ENCODE measurements around the gene ELAVL3.
A peak's percentile ranks its signal among the peaks of the same experiment; 100 is the strongest.

ELAVL3 gene

GRCh38 chr19:11480715-11481533 lies at the start of gene ELAVL3:
Gene ELAVL3 (minus strand): TSS chr19:11481046. CDS start chr19:11480608, 438 bp downstream.
- peak; percentile 58 for DNase-seq

- DNase-seq = peak; percentile 86
Observed at GRCh38 chr19:11530432-11530831, 49.6 kb upstream of the ELAVL3 start.

DNA sequence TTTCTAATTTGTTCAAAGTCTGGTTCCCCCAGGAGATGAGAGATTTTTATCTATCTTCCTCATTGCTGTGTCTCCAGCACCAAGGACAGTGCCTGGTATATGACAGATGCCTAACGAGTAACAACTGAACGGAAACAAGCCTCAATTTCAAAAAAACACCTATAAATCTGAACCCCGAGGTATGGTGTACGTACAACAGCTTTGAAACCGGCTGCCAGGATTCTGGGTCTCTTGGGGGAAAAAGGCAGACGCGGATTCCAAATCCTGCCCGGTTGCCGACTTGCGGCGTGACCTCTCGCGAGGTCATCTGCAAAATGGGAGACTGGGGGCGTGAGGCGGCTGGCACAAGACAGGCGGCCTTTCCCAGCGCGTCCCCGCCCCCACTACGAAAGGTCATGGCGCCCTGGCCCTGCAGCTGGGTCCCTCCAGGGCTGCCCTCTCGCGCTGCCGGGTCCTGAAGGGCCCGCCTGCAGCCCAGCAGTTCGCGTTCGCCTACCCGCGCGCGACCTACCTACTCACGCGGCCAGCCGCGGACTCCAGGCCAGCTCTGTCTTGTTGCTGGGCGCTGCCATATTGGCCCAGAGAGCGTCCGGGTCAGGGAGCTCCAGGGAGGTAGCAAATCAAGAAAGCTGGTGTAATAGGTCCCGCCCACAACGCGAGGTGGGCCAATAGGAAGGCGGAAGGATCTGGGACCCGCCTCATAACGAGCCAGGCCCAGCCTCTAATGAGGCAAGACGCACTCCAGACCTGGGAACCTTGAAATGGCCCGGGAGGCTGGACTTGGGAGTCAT lies 47.9 kb upstream of the ELAVL3 start, which contains the start of gene ECSIT:
TSS of gene ECSIT (minus strand) at position 584 of the 791 bp plus-strand sequence. CDS start 9,964 bp downstream, outside the sequence.
- DNase-seq = peak; percentile 98

DNA sequence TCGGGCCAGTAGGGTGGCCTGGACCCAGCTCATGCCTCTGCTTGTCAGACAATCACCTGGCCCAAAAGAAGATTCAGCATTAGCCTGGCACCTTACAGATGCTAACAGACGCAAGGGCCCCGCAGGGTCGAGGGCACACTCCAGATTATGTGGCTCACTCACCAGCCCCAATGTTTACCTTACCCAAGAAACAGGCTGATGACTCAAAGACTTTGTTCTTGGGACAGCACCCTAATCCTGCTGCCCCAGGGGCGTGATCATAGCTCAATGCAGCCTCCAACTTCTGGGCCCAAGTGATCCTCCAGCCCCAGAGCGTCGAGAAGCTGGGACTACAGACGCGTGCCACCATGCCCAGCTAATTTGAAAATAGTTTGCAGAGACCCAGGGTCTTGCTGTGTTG lies 38.3 kb upstream of the ELAVL3 start:
- no peak for DNase-seq

DNA sequence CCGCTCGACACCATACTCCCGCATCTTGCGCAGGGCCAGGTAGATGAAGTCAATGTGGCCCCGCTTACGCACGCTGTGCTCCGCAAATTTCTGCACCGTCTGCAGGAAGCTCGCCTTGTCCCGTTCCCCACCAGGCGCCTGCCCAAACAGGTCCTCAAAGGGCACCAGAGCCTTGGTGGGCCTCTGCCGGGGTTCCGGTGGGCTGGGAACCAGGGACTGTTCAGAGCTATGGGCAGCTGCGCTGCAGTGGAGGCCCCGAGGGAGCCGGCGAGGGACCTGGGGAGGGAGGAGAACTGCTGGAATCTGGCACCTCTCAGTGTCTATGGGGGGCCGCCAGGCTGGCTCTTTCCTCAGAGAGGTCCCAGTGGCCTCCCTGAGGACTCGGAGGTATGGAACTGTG lies 33.1 kb upstream of the ELAVL3 start:
- DNase-seq = no peak

DNA sequence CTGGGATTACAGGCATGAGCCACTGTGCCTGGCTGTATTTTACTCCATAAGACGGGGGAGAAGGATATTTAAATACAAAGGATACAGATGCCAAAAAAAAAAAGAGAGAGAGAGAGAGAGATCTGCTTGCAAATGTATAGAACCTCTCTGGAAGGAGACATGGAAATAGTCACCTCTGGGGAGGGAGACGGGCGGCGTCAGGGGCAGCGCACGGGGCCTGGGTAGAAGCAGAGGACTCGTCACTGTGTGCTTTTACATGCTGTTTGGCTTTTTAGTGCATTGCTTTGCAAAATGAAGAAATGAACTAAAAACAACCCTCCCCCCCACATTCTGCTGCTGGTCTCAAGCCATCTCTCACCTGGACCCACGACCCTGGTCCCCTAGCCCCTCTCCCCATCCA lies 29.6 kb upstream of the ELAVL3 start:
- no peak for DNase-seq

GRCh38 chr19:11507370-11508078 lies 26.7 kb upstream of the ELAVL3 start:
- no peak for DNase-seq

DNA sequence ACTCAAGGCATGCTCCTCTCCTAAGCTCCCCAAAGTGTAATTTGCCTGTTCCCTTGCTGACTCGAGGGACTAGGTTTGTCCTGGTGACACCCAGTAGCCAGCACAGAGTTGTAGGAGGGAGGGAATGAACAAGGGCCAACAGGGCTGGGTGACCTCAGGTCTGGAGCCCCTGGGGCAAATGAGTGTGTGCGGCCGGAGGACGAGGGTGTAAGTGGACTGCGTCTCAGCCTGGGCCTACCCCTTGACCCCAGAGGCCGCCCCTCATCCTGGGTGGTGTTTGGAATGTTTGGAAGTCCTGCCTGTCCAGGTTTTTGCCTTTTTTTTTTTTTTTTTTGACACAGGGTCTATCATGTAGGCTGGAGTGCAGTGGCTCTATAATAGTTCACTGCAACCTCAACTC lies 26.1 kb upstream of the ELAVL3 start:
- no peak for DNase-seq

DNA sequence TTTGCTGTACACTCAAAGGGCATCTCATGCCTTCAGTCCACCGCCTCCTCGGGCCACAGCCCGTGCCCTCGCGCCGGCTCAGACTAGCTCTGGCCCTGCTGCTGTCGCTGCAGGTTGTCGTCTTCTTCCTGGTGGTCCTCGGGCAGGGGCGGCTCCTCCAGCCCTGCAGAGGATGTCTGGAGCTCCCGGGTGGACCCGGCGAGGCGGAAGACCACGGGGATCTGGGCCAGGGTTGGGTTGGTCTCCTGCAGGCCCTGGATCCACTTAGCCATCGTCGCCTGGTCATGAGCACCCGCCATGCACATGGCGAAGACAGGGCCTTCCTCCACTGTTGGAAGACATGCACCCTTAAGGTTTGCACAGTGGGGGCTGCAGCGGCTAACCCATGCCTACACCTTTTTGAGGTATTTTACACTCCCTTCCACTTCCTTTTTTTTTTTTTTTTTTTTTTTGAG lies 25.3 kb upstream of the ELAVL3 start:
- no peak for DNase-seq

- peak; percentile 96 for DNase-seq
Observed at GRCh38 chr19:11505504-11506100, 24.8 kb upstream of the ELAVL3 start, which contains the start of gene ZNF653. Gene ZNF653 (minus strand): TSS chr19:11505839. CDS start chr19:11505786, 53 bp downstream.

GRCh38 chr19:11505032-11505503 lies 24.2 kb upstream of the ELAVL3 start:
- DNase-seq = peak; percentile 93

DNA sequence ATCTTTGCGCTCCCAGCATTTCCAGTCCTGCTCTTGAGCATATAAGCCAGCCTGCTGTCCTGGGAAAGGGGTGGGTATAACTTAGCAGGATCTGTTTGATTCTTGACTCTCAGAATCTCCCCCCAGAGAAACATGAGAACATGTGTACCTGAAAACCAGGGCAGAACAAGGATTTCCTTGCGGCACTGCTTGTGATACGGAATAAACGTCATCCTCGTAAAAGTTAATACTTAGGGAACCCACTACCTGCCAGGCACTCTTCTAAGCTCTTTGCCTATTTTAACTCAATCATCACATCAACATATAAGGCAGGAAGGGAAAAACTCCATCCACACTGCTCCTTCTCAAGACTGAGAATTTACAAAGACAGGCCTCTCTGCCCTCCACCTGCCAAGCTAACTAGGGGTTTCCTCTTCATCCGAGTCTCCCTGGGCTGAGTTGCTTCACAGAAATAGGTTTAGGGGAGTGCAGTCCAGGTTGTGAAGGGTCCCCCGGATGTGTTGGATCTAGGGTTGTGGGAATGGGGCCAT lies 23.7 kb upstream of the ELAVL3 start:
- DNase-seq = no peak

DNA sequence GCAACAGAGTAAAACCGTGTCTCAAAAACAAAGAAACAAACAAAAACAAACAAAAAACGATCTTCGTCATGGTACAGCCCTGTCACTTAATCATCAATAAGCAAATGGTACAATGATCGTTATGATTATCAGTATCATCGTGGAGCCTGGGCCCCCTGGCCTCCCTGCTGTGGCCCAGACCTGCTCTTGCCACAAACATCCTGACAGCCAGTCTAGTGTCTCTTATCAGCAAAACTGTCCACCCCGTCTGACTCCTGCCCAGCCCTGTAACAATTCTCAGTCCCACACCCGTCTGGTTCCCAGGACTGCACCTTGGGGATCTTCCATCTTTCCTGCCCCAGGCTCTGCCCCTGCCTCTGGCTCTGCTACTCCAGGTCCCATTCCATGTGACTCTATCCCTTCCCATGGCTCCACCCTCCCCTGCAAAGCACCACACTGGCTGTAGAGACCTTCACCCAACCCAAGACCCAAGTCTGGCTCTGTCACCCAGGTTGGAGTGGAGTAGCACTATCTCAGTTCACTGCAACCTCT lies 19.1 kb upstream of the ELAVL3 start:
- DNase-seq = no peak

- DNase-seq = no peak
Observed at GRCh38 chr19:11499220-11499726, 18.4 kb upstream of the ELAVL3 start.

DNA sequence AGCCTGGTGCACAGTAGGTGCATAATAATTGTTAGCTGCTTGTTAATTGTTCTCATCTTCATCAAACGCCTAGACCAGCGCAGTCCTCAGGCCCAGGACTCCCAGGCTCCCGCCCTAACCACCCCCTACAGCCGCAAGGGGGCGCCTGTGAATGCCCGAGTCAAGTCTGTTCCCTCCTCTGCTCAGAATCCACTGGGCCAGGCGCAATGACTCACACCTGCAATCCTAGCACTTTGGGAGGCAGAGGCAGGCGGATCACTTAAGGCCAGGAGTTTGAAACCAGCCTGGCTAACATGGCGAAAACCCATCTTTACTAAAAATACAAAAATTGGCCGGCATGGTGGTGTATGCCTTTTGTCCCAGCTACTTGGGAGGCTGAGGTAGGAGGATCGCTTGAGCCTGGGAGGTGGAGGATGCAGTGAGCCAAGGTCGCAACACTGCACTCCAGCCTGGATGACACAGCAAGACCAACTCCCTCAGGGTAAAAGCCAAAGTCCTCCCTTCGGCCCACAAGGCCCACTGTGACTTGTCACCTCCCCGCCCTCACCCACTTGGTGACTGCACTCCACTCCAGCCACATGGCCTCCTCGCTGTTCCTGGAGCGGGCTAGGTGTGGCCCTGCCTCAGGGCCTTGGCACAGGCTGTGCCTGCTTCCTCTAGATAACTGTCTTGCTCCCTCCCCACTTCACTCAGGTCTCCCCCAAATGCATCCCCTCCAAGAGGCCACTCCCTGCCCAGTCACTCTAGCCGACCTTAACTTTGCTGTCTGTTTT lies 15.7 kb upstream of the ELAVL3 start:
- peak; percentile 17 for DNase-seq

DNA sequence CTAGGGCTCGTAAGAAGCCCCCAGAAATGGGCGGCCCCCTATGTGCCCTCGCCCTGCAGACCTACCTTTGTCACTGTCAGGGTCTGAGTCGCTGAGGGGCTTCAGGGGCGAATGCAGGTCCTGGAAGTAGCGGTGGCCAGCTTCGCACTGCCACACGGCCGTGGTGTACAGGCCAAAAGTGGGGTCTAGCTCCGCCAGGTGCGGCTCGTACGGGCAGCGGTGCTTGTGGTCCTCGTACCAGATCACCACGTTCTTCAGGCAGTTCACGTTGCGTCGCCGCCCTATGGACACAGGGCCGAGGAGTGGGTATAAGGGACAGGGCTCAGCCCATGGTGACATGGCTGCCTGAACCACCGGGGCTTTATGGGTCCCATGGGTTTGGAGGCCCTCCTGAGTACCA lies 15.0 kb upstream of the ELAVL3 start:
- no peak for DNase-seq

DNA sequence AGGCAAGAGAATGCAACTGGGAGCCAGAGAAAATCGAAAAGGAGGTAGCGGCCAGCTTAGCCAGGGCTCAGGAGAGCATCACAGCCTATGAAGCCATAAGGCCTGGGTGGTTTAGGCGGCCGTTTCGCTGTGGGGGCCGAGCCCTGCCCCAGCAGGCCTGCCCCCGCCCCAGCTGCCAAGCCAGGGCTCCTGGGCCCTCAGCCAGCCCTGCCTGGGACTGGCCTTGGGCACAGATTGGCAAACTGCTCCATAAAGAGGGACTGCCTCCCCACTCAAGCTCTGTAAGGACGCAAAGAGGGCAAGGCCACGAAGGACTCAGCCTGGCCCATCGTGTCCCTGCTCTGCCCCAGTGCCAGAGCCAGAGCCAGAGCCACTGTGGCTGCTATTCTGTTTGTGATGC lies 14.6 kb upstream of the ELAVL3 start:
- no peak for DNase-seq

GRCh38 chr19:11494634-11495285 lies 13.9 kb upstream of the ELAVL3 start:
- no peak for DNase-seq

DNA sequence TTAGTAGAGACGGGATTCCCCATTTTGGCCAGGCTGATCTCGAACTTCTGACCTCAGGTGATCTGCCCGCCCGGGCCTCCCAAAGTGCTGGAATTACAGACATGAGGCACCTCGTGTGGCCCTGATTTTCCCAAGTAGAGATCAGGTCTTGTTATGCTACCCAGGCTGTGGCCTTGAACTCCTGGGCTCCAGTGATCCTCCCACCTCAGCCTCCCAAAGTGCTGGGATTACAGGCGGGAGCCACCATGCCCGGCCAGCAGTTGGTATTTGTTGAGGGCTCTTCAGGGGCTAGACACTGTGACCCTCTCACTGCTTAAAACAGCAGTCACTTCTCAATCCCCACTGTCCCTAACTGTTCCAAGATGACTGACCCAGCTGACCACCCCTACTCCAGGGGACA lies 8.5 kb upstream of the ELAVL3 start:
- DNase-seq = no peak

All from NCI-H510A treated with DMSO at 0.1 percent for 48 hours (cell line).